ENCODE results near the gene C1QL2. TPM values are rescaled to one million over a fixed set of nuclear protein-coding genes. Genes with fewer than 3 reads are reported as not detected.

Gene C1QL2
- total RNA-seq, 2 donors from 2014 or later: not detected

GRCh38 chr2:119184512-119184911, 26.0 kb upstream of the C1QL2 start:
- Histone ChIP-seq H3K36me3 (no peaks in the 10 kb centered on the region), H3K4me1 (no peaks in the 10 kb centered on the region), H3K4me3 (no peak overlapping the region), H3K27me3 (no peaks in the 10 kb centered on the region), H3K9me3 (no peaks in the 10 kb centered on the region), H3K27ac (no peak overlapping the region)
- no peak for TF ChIP-seq CTCF (IDR thresholded peaks at IDR 0.05)
- no peak for DNase-seq (ENCODE audit: low spot score)

GRCh38 chr2:119181791-119182445, 23.4 kb upstream of the C1QL2 start:
- Histone ChIP-seq H3K4me3 (no peak overlapping the region), H3K27ac (no peak overlapping the region), H3K9me3 (no peaks in the 10 kb centered on the region), H3K36me3 (no peaks in the 10 kb centered on the region), H3K4me1 (no peaks in the 10 kb centered on the region), H3K27me3 (no peaks in the 10 kb centered on the region)
- TF ChIP-seq CTCF (IDR thresholded peaks at IDR 0.05): no peak
- DNase-seq (ENCODE audit: low spot score): no peak

- Histone ChIP-seq H3K27ac (no peak overlapping the region), H3K4me3 (no peak overlapping the region), H3K27me3 (no peaks in the 10 kb centered on the region), H3K36me3 (no peaks in the 10 kb centered on the region), H3K9me3 (no peaks in the 10 kb centered on the region), H3K4me1 (no peaks in the 10 kb centered on the region)
- no peak for DNase-seq (ENCODE audit: low spot score)
- no peak for TF ChIP-seq CTCF (IDR thresholded peaks at IDR 0.05)
Measured at GRCh38 chr2:119181391-119181790, 22.8 kb upstream of the C1QL2 start.

GRCh38 chr2:119180892-119181291, 22.3 kb upstream of the C1QL2 start:
- Histone ChIP-seq H3K36me3 (no peaks in the 10 kb centered on the region), H3K9me3 (no peaks in the 10 kb centered on the region), H3K27ac (no peak overlapping the region), H3K27me3 (no peaks in the 10 kb centered on the region), H3K4me1 (no peaks in the 10 kb centered on the region), H3K4me3 (no peak overlapping the region)
- TF ChIP-seq CTCF (IDR thresholded peaks at IDR 0.05): no peak
- DNase-seq (ENCODE audit: low spot score): no peak

- no peak for TF ChIP-seq CTCF (IDR thresholded peaks at IDR 0.05)
- H3K27ac ChIP-seq: no peak overlapping the region
- no peak for DNase-seq (ENCODE audit: low spot score)
- no peaks in the 10 kb centered on the region for H3K27me3 ChIP-seq
- H3K36me3 ChIP-seq: no peaks in the 10 kb centered on the region
- no peak overlapping the region for H3K4me3 ChIP-seq
- H3K4me1 ChIP-seq: no peaks in the 10 kb centered on the region
- H3K9me3 ChIP-seq: no peaks in the 10 kb centered on the region
Measured at GRCh38 chr2:119179991-119180390, 21.4 kb upstream of the C1QL2 start.

GRCh38 chr2:119179202-119179601, 20.7 kb upstream of the C1QL2 start:
- H3K9me3 ChIP-seq: no peaks in the 10 kb centered on the region
- H3K4me1 ChIP-seq: no peaks in the 10 kb centered on the region
- DNase-seq (ENCODE audit: low spot score): no peak
- H3K27me3 ChIP-seq: no peaks in the 10 kb centered on the region
- H3K36me3 ChIP-seq: no peaks in the 10 kb centered on the region
- no peak for TF ChIP-seq CTCF (IDR thresholded peaks at IDR 0.05)
- H3K27ac ChIP-seq: no peak overlapping the region
- H3K4me3 ChIP-seq: no peak overlapping the region
